Peyer's patch (tissue), 4 donors: Measurements from ENCODE around the gene EYA2.

ENCODE experiments used
- POLR2A ChIP-seq, 2 donors: fragments of 450-650 bp; IDR thresholded peaks; one replicate each; pipeline ENCODE4 v1.5.1; 2017; ENCODE audit warnings: antibody characterized with exemption in 2 of 2, mild to moderate bottlenecking in 2 of 2, moderate library complexity in 2 of 2
- TF ChIP-seq, protein P1 (sequence below), 6 experiments: fragments of 450-650 bp in 4 of 6; fragments of 200-600 bp in 2 of 6; sonication (generic) in 1 of 6; IDR thresholded peaks; one replicate each; pipeline ENCODE4 v1.5.1; 2017 to 2019; ENCODE audit warnings: antibody characterized with exemption in 6 of 6, mild to moderate bottlenecking in 3 of 6, moderate library complexity in 1 of 6

DNA sequence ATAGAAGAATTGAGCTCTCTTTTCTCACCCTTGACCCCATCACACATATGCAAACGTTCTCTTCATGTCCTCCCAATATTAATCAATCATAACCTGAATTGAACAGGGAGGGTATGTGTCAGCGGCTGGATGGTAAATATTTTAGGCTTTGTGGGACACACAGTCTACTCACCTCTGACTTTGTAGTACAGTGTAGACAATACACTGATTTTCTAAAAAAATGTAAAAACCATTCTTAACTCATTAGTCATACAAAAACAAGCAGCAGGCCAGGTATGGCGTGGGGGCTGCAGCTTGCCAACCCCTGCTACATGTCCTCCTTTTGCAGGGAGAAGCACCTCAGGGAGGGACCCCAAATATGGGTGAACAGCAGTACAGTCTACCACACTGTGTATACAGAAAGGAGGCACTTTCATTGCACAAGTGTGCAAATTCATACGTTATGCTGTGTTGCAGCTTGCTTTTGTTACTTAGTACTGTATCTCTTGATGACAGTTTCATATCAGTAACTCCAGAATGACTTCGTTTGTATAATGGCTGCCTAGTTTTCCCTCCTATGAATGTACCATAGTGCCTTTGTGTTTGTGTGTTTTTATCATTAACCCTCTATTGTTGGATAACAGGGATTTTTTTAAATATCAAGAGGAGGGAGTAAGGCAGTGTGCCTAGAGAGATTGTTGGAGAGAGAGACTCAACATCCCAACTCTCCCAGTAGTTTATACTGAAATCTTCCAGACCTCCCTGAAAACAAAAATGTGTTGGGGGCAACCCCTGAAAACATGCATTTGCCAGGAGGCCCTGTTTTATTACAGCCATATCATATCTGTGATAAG lies 247.5 kb downstream of the EYA2 start:
- TF ChIP-seq, protein P1, sequence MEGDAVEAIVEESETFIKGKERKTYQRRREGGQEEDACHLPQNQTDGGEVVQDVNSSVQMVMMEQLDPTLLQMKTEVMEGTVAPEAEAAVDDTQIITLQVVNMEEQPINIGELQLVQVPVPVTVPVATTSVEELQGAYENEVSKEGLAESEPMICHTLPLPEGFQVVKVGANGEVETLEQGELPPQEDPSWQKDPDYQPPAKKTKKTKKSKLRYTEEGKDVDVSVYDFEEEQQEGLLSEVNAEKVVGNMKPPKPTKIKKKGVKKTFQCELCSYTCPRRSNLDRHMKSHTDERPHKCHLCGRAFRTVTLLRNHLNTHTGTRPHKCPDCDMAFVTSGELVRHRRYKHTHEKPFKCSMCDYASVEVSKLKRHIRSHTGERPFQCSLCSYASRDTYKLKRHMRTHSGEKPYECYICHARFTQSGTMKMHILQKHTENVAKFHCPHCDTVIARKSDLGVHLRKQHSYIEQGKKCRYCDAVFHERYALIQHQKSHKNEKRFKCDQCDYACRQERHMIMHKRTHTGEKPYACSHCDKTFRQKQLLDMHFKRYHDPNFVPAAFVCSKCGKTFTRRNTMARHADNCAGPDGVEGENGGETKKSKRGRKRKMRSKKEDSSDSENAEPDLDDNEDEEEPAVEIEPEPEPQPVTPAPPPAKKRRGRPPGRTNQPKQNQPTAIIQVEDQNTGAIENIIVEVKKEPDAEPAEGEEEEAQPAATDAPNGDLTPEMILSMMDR (IDR thresholded peaks at IDR 0.05): no peak
- TF ChIP-seq POLR2A (IDR thresholded peaks at IDR 0.05): no peak
